NT2/D1 (cell line): ENCODE results near the gene S1PR2.
"Not testable (repeated sequence)": the region's sequence is repeated elsewhere in the genome, so short reads cannot be mapped to it uniquely, and the experiment has no call there.

Experiments used
- DNase-seq: peaks from one replicate; pipeline ENCODE4 v3.0.0-alpha.2; 2011; ENCODE audit warnings: low read depth, low spot score
- H3K27me3 ChIP-seq: 2 replicates; pipeline ENCODE4 v1.6.0; 2011; ENCODE audit warnings: mild to moderate bottlenecking; ENCODE audit not compliant: insufficient read length, insufficient read depth
- H3K36me3 ChIP-seq: 2 replicates; pipeline ENCODE4 v1.6.1; 2011; ENCODE audit warnings: mild to moderate bottlenecking, low read length, mixed read lengths; ENCODE audit not compliant: insufficient read depth, insufficient read length
- H3K4me1 ChIP-seq: 2 replicates; pipeline ENCODE4 v1.5.1; 2011; ENCODE audit not compliant: insufficient read depth, insufficient read length
- H3K4me3 ChIP-seq: 2 replicates; pipeline ENCODE4 v1.5.1; 2011; ENCODE audit warnings: low read depth; ENCODE audit not compliant: insufficient read length
- H3K9ac ChIP-seq: 2 replicates; pipeline ENCODE4 v1.6.0; 2011; ENCODE audit warnings: low read depth; ENCODE audit not compliant: insufficient read length
- H3K9me3 ChIP-seq: 2 replicates; pipeline ENCODE4 v1.5.1; 2011; ENCODE audit warnings: mild to moderate bottlenecking, low read length; ENCODE audit not compliant: insufficient read depth
- SUZ12 ChIP-seq: IDR thresholded peaks from 2 replicates; pipeline ENCODE4 v1.6.1; 2011; ENCODE audit not compliant: insufficient read length, insufficient read depth; ENCODE audit errors: extremely low read depth
- YY1 ChIP-seq: IDR thresholded peaks from 2 replicates; pipeline ENCODE4 v1.6.1; 2011; ENCODE audit not compliant: insufficient read length, insufficient read depth
- ZNF274 ChIP-seq: IDR thresholded peaks from 2 replicates; pipeline ENCODE4 v1.6.1; 2011; ENCODE audit warnings: mild to moderate bottlenecking, low read depth, low read length

S1PR2 gene

DNA sequence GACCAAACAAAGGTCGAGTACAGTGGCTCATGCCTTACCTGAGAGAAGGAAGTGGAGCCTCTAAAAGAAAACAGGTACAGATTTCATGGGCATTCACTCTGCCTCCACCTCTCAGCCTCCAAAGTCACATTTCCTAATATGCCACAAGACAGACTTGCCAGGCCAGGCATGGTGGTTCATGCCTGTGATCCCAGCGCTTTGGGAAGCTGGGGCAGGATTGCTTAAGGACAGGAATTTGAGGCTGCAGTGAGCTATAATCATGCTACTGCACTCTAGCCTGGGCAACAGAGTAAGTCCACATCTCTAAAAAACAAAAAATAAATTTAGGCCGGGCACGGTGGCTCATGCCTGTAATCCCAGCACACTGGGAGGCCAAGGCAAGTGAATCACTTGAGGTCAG is 25.5 kb downstream of the S1PR2 start:
- TF ChIP-seq YY1 (no peak), SUZ12 (no peak), ZNF274 (no peak)
- Histone ChIP-seq H3K9me3 (no peaks in the 10 kb centered on the region; the same call in 1 of the 2 replicates), H3K9ac (no peak overlapping the region), H3K4me3 (no peak overlapping the region), H3K27me3 (no peaks in the 10 kb centered on the region), H3K4me1 (peaks cover 8% of the 10 kb centered on the region), H3K36me3 (no peaks in the 10 kb centered on the region)
- no peak for DNase-seq

DNA sequence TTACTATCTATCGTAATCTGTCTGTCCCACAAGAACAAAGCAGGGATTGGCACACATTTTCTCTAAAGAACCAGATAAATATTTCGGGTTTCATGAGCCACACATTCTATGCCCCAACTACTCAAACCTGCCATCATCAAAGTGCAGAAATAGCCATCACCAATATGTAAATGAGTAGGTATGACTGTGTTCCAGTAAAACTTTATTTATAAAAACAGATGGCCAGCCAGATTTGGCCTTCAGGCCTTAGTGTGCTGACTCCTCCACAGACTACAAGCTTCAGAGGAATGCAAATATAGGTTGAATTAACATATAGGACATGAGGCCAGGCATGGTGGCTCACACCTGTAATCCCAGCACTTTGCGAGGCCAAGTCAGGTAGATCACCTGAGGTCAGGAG is 27.4 kb downstream of the S1PR2 start:
- Histone ChIP-seq H3K9me3 (no peaks in the 10 kb centered on the region; the same call in 1 of the 2 replicates), H3K27me3 (no peaks in the 10 kb centered on the region), H3K4me1 (peaks cover 8% of the 10 kb centered on the region), H3K9ac (no peak overlapping the region), H3K4me3 (no peak overlapping the region), H3K36me3 (no peaks in the 10 kb centered on the region)
- TF ChIP-seq SUZ12 = no peak
- no peak for TF ChIP-seq ZNF274
- TF ChIP-seq YY1 = no peak
- DNase-seq = no peak

DNA sequence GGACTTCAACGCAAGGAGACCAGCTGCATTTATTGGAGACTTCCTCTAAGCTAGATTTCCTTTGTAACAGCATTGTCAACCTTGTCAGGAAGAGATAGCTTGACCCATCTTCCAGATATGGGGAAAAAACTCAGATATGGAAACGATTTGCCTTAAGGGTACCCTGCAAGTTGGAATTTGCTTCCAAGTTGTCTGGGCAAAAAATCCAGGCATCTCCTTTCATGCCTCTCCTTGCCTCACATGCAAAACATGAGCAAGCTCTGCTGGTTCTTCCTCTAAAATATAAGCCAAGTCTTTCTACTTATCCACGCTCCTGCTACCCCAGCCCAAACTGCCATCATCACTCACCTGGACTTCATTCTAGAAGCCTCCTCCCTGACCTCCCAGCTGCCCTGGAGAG is 30.0 kb downstream of the S1PR2 start:
- DNase-seq = no peak
- Histone ChIP-seq H3K36me3 (no peaks in the 10 kb centered on the region), H3K4me3 (no peak overlapping the region), H3K9me3 (no peaks in the 10 kb centered on the region), H3K4me1 (peaks cover 2% of the 10 kb centered on the region), H3K9ac (no peak overlapping the region), H3K27me3 (no peaks in the 10 kb centered on the region)
- TF ChIP-seq SUZ12 (no peak), YY1 (no peak)

DNA sequence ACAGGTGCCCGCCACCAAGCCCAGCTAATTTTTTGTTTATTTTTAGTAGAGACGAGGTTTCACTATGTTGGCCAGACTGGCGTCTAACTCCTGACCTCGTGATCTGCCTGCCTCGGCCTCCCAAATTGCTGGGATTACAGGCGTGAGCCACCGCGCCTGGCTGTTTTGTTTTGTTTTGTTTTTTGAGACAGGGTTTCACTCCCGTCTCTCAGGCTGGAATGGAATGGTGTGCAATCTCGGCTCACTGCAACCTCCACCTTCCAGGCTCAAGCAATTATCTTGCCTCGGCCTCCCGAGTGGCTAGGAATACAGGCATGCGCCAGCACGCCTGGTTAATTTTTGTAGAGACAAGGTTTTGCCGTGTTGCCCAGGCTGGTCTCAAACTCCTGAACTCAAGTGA is 31.0 kb downstream of the S1PR2 start:
- not testable (repeated sequence) for H3K9ac ChIP-seq, H3K4me1 ChIP-seq, H3K4me3 ChIP-seq, DNase-seq, H3K36me3 ChIP-seq, H3K9me3 ChIP-seq, H3K27me3 ChIP-seq

GRCh38 chr19:10198889-10199644 is 32.1 kb downstream of the S1PR2 start:
- H3K4me1 ChIP-seq, H3K27me3 ChIP-seq, H3K36me3 ChIP-seq, DNase-seq, H3K9me3 ChIP-seq, H3K9ac ChIP-seq, H3K4me3 ChIP-seq: not testable (repeated sequence)

- peaks cover 5% of the 10 kb centered on the region for H3K4me1 ChIP-seq
These were observed 36.0 kb downstream of the S1PR2 start for GRCh38 chr19:10195199-10195519.

DNA sequence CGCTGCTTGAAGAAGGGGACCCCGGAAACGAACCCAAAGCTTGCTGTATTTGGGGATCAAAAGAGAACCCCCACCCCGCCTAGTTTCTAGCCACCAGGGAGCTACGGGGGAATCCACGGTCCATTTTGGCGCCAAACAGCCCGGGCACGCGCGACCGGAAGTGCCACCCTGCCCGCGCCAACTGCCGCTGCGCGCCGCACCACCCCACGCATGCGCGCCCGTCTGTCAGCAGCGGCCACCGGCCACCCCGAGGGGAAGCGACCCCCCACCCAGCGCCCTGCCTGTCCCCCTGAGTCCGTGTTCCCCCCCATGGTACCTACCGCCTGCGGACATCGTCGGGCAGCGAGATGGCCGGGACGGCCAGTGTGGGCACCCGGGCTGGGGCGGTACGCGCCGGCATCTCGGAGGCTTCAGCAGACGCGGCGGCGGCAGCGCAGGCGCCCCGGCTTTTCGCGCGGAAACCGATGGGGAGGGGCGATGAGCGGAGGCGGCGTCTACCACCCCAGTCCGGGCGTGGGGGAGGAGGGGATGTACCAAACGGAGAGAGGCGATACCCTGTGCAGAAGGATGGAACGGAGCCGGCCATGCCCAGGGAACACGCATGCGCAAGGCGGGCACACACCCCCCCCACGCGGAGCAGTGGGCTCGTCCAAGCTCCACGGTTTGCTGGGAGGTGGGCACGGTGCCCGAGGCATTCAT is 36.5 kb downstream of the S1PR2 start, which contains the start of gene DNMT1:
Gene DNMT1 (minus strand): TSS at position 454 of the 699 bp plus-strand sequence. CDS start 54 bp downstream, at position 400.
- peak; percentile 97 for DNase-seq
- Histone ChIP-seq H3K9ac (peak within 1 kb of the TSS; percentile 84), H3K4me1 (peaks cover 8% of the 10 kb centered on the region), H3K9me3 (no peaks in the 10 kb centered on the region), H3K4me3 (peak within 1 kb of the TSS; percentile 76), H3K36me3 (peaks cover 28% of the 10 kb centered on the region), H3K27me3 (no peaks in the 10 kb centered on the region)
- TF ChIP-seq YY1 (no peak), SUZ12 (no peak), ZNF274 (no peak)

More at GRCh38 chr19:10195199-10195519, 36.0 kb downstream of the S1PR2 start:
- TF ChIP-seq YY1 (no peak), ZNF274 (no peak), SUZ12 (no peak)
- H3K36me3 ChIP-seq = peaks cover 23% of the 10 kb centered on the region
- no peak for DNase-seq
- peak overlapping the region; percentile 76 for H3K4me3 ChIP-seq
- H3K9ac ChIP-seq = peak overlapping the region; percentile 68
- H3K9me3 ChIP-seq = no peaks in the 10 kb centered on the region
- no peaks in the 10 kb centered on the region for H3K27me3 ChIP-seq
